Suprapubic skin (tissue), 4 donors: ENCODE measurements around the gene SAC3D1. TPM values are rescaled to one million over a fixed set of nuclear protein-coding genes. Genes with fewer than 3 reads are reported as not detected.

ENCODE experiments used
- DNase-seq, 2 donors: peaks; one replicate each; pipeline ENCODE4 v3.0.0-alpha.2; 2019; ENCODE audit warnings: low spot score in 2 of 2
- H3K27ac ChIP-seq: fragments of 200-600 bp; sonication (generic); one replicate; pipeline ENCODE4 v1.5.1; 2019
- H3K27me3 ChIP-seq: fragments of 200-600 bp; sonication (generic); one replicate; pipeline ENCODE4 v1.5.1; 2019
- H3K36me3 ChIP-seq: fragments of 200-600 bp; sonication (generic); one replicate; pipeline ENCODE4 v1.5.1; 2019
- H3K4me1 ChIP-seq: fragments of 200-600 bp; sonication (generic); one replicate; pipeline ENCODE4 v1.5.1; 2019
- H3K4me3 ChIP-seq: fragments of 200-600 bp; sonication (generic); one replicate; pipeline ENCODE4 v1.5.1; 2019; ENCODE audit warnings: mild to moderate bottlenecking
- H3K9me3 ChIP-seq: fragments of 200-600 bp; sonication (generic); one replicate; pipeline ENCODE4 v1.5.1; 2019
- EP300 ChIP-seq: sonication (generic); formaldehyde crosslinking; IDR thresholded peaks from one replicate; pipeline ENCODE4 v1.6.1; 2017; ENCODE audit warnings: antibody characterized with exemption
- POLR2A ChIP-seq, 2 donors: fragments of 450-650 bp; IDR thresholded peaks; one replicate each; pipeline ENCODE4 v1.6.1; 2017; ENCODE audit warnings: antibody characterized with exemption in 2 of 2, mild to moderate bottlenecking in 2 of 2, moderate library complexity in 2 of 2
- POLR2AphosphoS5 ChIP-seq, 3 donors: sonication (generic); formaldehyde crosslinking; IDR thresholded peaks; one replicate each; pipeline ENCODE4 v1.6.1; 2017; ENCODE audit warnings: antibody characterized with exemption in 3 of 3
- WGBS: methylation state at CpG from one replicate; pipeline ENCODE4 v1.1.5; 2018; 5-methylcytosine and 5-hydroxymethylcytosine counted together
- total RNA-seq, 4 donors: library from RNA; depleted of rRNA; stranded (reverse); fragments of >200 nt; gene quantifications; one replicate each; pipeline ENCODE4 v1.1.0, GENCODE V29; 2016
- TF ChIP-seq, protein P1 (sequence below), 2 donors: fragments of 200-600 bp in 1 of 2; fragments of 450-650 bp in 1 of 2; sonication (generic) in 1 of 2; IDR thresholded peaks; one replicate each; pipeline ENCODE4 v1.5.1; 2016 to 2019; ENCODE audit warnings: antibody characterized with exemption in 2 of 2, mild to moderate bottlenecking in 1 of 2, moderate library complexity in 1 of 2

SAC3D1 gene
- total RNA-seq, 4 donors from 2014 or later, result 8.7 to 16.5 (median 12.4) TPM

DNA sequence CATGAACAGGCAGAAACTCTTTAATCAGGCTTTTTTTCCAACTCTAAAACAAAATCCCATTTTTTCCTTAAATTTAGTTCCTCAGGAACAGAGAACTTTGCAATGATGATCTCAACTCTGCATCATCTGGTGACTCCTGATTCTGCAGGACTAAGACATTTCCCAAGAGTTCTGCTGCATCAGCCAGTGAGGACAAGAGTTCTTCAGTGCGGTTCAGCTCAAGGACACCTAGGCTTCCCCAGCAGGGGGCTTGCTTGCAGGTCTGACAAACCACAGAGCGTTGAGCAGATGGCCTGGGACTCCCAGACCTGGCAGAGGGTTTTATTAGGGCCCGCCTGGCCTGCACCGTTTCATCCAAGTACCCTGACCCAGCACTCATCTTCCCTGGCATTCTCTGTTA is 36.4 kb downstream of the SAC3D1 start:
- Histone ChIP-seq H3K4me1 (no peaks in the 10 kb centered on the region), H3K36me3 (no peaks in the 10 kb centered on the region), H3K4me3 (no peak overlapping the region), H3K9me3 (no peaks in the 10 kb centered on the region), H3K27ac (no peak overlapping the region), H3K27me3 (no peaks in the 10 kb centered on the region)
- no peak for TF ChIP-seq EP300
- TF ChIP-seq POLR2AphosphoS5 (IDR thresholded peaks at IDR 0.05), result no peak
- no peak for TF ChIP-seq POLR2A (IDR thresholded peaks at IDR 0.05)
- TF ChIP-seq, protein P1, sequence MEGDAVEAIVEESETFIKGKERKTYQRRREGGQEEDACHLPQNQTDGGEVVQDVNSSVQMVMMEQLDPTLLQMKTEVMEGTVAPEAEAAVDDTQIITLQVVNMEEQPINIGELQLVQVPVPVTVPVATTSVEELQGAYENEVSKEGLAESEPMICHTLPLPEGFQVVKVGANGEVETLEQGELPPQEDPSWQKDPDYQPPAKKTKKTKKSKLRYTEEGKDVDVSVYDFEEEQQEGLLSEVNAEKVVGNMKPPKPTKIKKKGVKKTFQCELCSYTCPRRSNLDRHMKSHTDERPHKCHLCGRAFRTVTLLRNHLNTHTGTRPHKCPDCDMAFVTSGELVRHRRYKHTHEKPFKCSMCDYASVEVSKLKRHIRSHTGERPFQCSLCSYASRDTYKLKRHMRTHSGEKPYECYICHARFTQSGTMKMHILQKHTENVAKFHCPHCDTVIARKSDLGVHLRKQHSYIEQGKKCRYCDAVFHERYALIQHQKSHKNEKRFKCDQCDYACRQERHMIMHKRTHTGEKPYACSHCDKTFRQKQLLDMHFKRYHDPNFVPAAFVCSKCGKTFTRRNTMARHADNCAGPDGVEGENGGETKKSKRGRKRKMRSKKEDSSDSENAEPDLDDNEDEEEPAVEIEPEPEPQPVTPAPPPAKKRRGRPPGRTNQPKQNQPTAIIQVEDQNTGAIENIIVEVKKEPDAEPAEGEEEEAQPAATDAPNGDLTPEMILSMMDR (IDR thresholded peaks at IDR 0.05), result no peak
- WGBS, result 81% methylated on average over 4 of the region's 4 CpGs
- DNase-seq, result no peak

GRCh38 chr11:65078151-65078550 is 37.1 kb downstream of the SAC3D1 start:
- Histone ChIP-seq H3K4me3 (no peak overlapping the region), H3K4me1 (peaks cover under 1% of the 10 kb centered on the region), H3K27ac (no peak overlapping the region), H3K27me3 (no peaks in the 10 kb centered on the region), H3K9me3 (no peaks in the 10 kb centered on the region), H3K36me3 (no peaks in the 10 kb centered on the region)
- 50% methylated on average over 3 of the region's 3 CpGs for WGBS
- no peak for DNase-seq
- TF ChIP-seq POLR2A (IDR thresholded peaks at IDR 0.05), result no peak
- TF ChIP-seq, protein P1 (IDR thresholded peaks at IDR 0.05), result peak; percentile 38 to 72

GRCh38 chr11:65078786-65079342 is 37.9 kb downstream of the SAC3D1 start:
- 88% methylated on average over 9 of the region's 9 CpGs for WGBS
- H3K4me1 ChIP-seq, result peaks cover 5% of the 10 kb centered on the region
- no peak for TF ChIP-seq EP300
- TF ChIP-seq POLR2A (IDR thresholded peaks at IDR 0.05), result no peak
- no peak for TF ChIP-seq POLR2AphosphoS5 (IDR thresholded peaks at IDR 0.05)
- TF ChIP-seq, protein P1 (IDR thresholded peaks at IDR 0.05), result no peak
- H3K4me3 ChIP-seq, result no peak overlapping the region
- no peaks in the 10 kb centered on the region for H3K36me3 ChIP-seq
- H3K27me3 ChIP-seq, result no peaks in the 10 kb centered on the region
- H3K9me3 ChIP-seq, result no peaks in the 10 kb centered on the region
- H3K27ac ChIP-seq, result no peak overlapping the region
- DNase-seq, result no peak

DNA sequence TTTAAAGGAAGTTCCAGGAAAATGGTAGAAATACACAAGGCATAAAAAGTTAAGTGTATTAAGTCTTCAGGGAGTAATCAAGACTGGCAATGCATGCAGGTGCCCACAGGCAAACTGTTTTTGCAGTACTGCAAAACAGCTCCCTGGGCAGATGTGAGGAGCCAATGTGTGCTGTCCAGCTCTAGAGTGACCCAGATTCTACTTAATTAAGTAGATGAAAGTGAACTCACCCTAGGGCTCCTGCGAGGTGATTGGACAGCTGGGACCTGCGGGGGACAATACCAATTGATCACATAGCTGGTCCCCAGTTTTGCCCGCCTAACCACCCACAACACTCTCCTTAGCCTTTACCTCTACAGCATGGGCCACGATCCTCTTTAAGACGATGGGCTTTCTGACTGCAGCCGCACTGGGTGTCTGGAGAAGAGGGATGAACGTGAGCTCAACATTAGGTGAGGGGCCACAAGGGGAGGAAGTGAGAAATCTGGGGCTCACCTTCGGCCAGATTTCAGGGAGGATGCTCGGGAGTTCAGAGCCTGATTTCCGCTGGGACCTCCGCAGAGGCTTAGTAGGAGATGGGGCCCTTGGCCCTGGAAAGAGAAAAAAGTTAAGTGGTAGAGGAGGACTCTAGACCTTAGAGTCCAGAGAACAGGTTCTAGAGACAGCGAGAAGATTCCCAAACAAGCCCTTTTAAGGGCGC is 42.3 kb downstream of the SAC3D1 start:
- no peaks in the 10 kb centered on the region for H3K27me3 ChIP-seq
- no peak overlapping the region for H3K27ac ChIP-seq
- peak overlapping the region; percentile 64 for H3K4me3 ChIP-seq
- TF ChIP-seq POLR2AphosphoS5 (IDR thresholded peaks at IDR 0.05) (no peak), POLR2A (IDR thresholded peaks at IDR 0.05) (no peak), EP300 (no peak)
- TF ChIP-seq, protein P1 (IDR thresholded peaks at IDR 0.05), result no peak
- peaks cover 23% of the 10 kb centered on the region for H3K36me3 ChIP-seq
- peaks cover 16% of the 10 kb centered on the region for H3K4me1 ChIP-seq
- WGBS, result 3% methylated on average over 10 of the region's 13 CpGs
- no peaks in the 10 kb centered on the region for H3K9me3 ChIP-seq
- DNase-seq, result no peak

GRCh38 chr11:65083834-65084597 is 43.0 kb downstream of the SAC3D1 start, which contains the start of the genes CDCA5 and ZFPL1:
Gene CDCA5 (minus strand): TSS chr11:65084040. CDS start chr11:65083978, 62 bp downstream.
Gene ZFPL1 (plus strand): TSS chr11:65084222. CDS start chr11:65084699, 477 bp downstream.
- Histone ChIP-seq H3K27ac (peak within 1 kb of the TSS; percentile 92), H3K4me3 (peak within 1 kb of the TSS; percentile 64), H3K9me3 (no peaks in the 10 kb centered on the region), H3K27me3 (no peaks in the 10 kb centered on the region), H3K36me3 (peaks cover 30% of the 10 kb centered on the region), H3K4me1 (peaks cover 16% of the 10 kb centered on the region)
- peak; percentile 96 to 97 for DNase-seq
- TF ChIP-seq EP300, result no peak
- TF ChIP-seq POLR2AphosphoS5 (IDR thresholded peaks at IDR 0.05), result peak; percentile 83 to 99 (median 97)
- TF ChIP-seq, protein P1 (IDR thresholded peaks at IDR 0.05), result no peak
- TF ChIP-seq POLR2A (IDR thresholded peaks at IDR 0.05), result peak in 1 of 2 donors; percentile 66
- under 1% methylated on average over 51 of the region's 79 CpGs for whole genome bisulfite sequencing
